Psoas muscle (tissue), 8 donors: ENCODE data around the gene CNIH3. TPM values are rescaled to one million over a fixed set of nuclear protein-coding genes. Genes with fewer than 3 reads are reported as not detected.

Source experiments
- ATAC-seq, 4 donors: fragments of 200-7000 bp; cut with Tn5 transposase; one replicate each; pipeline ENCODE4 v1.9.1; 2020; ENCODE audit warnings: moderate library complexity in 3 of 4, mild to moderate bottlenecking in 2 of 4
- DNase-seq, 2 donors: peaks; one replicate each; pipeline ENCODE4 v3.0.0-alpha.2; 2020
- H3K27ac ChIP-seq: fragments of 200-600 bp; one replicate; pipeline ENCODE4 v1.8.0; 2022
- H3K27me3 ChIP-seq, 3 donors: fragments of 200-600 bp in 1 of 3; one replicate each; pipeline versions ENCODE4 v1.6.1 to v1.8.0; 2013 to 2022; ENCODE audit warnings: low read length in 2 of 3, mild to moderate bottlenecking in 2 of 3, moderate library complexity in 1 of 3; ENCODE audit not compliant: insufficient read depth in 3 of 3
- H3K36me3 ChIP-seq, 2 donors: fragments of 200-600 bp in 1 of 2; one replicate each; pipeline versions ENCODE4 v1.6.1 to v1.8.0; 2013 to 2022; ENCODE audit warnings: low read depth in 1 of 2, mild to moderate bottlenecking in 1 of 2, moderate library complexity in 1 of 2; ENCODE audit not compliant: insufficient read depth in 1 of 2
- H3K4me1 ChIP-seq: fragments of 200-600 bp; one replicate; pipeline ENCODE4 v1.8.0; 2022
- H3K4me3 ChIP-seq: fragments of 200-600 bp; one replicate; pipeline ENCODE4 v1.8.0; 2022; ENCODE audit warnings: mild to moderate bottlenecking
- H3K9me3 ChIP-seq: fragments of 200-600 bp; one replicate; pipeline ENCODE4 v1.8.0; 2022
- WGBS, 3 donors: extraction: QIAGEN DNeasy Blood & Tissue Kit; methylation state at CpG; one replicate each; pipeline versions ENCODE4 v1.1.6 to v1.1.7; 2013; 5-methylcytosine and 5-hydroxymethylcytosine counted together
- intact Hi-C, 2 donors: fragments of 100-400 bp; cut with DNase I; formaldehyde crosslinking; loops; one replicate each; pipeline versions ENCODE4 v1.11.0 to v1.14.2; 2022
- polyA plus RNA-seq, 3 donors: library from polyadenylated mRNA; stranded (reverse); fragments of 200-250 nt; gene quantifications; one replicate each; pipeline ENCODE4 v1.2.3, GENCODE V29; 2013
- total RNA-seq, 4 donors: library from RNA; stranded (reverse); fragmentation: NEBNext Ultra II Directional in 2 of 4; extraction: Animal tissue kit (Norgen Biotek cat#: 25700) in 2 of 4; gene quantifications; one replicate each; pipeline versions ENCODE4 v1.2.1 to v1.2.4, GENCODE V29; 2021 to 2023
- TF ChIP-seq, protein P1 (sequence below): fragments of 200-600 bp; IDR thresholded peaks from one replicate; pipeline ENCODE4 v1.8.0; 2022; ENCODE audit warnings: antibody characterized with exemption
- donor health status: healthy with polysubstance abuse.
- donor health status: DM: no; HTN: no; CAD: no; lungs with moderate emphysema.
- donor health status: Bipolar disorder and iron deficiency.
- donor health status: healthy.
- donor health status: DM: yes; HTN: yes; CAD: no.
- donor health status: DM: no; HTN: no; CAD: no.
- donor health status: DM: no; HTN: no; CAD: no.
- donor health status: DM: yes; HTN: yes; CAD: no.

The CNIH3 gene
- total and polyA plus RNA-seq, 7 donors = 0.39 to 1.9 (median 1.2) TPM

DNA sequence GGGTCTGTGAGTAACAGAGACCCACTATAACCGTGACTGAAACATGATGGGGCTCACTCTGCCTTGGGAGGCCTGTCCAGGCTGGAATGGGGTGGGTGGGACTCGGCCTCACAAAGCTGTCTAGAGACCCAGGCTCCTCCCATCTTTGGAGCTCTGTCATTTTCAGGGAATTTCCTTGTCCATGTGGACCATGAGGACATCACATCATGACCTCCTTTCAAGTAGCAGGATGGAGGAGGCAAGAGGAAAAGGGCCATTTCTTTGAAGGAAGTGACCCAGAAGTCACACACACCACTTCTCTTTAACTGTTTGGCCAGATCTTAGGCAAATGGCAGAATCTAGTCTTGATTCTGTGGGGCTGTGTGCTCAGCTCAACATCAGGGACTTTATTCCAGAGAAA, 79.9 kb downstream of the CNIH3 start:
- 67 to 83% (median 74%) methylated on average over 2 of the region's 2 CpGs for WGBS, 3 donors
- no peak for ATAC-seq
- intact Hi-C loops = no loop called here

GRCh38 chr1:224696891-224697765, 81.0 kb downstream of the CNIH3 start:
- WGBS, 3 donors = 73 to 79% (median 73%) methylated on average over 14 of the region's 14 CpGs
- intact Hi-C loops = no loop called here

More for the DNA sequence above, 79.9 kb downstream of the CNIH3 start:
- no peaks in the 10 kb centered on the region for H3K27me3 ChIP-seq
- H3K27ac ChIP-seq = no peak overlapping the region
- no peaks in the 10 kb centered on the region for H3K9me3 ChIP-seq
- H3K4me1 ChIP-seq = no peaks in the 10 kb centered on the region
- no peaks in the 10 kb centered on the region for H3K36me3 ChIP-seq
- no peak overlapping the region for H3K4me3 ChIP-seq
- TF ChIP-seq, protein P1, sequence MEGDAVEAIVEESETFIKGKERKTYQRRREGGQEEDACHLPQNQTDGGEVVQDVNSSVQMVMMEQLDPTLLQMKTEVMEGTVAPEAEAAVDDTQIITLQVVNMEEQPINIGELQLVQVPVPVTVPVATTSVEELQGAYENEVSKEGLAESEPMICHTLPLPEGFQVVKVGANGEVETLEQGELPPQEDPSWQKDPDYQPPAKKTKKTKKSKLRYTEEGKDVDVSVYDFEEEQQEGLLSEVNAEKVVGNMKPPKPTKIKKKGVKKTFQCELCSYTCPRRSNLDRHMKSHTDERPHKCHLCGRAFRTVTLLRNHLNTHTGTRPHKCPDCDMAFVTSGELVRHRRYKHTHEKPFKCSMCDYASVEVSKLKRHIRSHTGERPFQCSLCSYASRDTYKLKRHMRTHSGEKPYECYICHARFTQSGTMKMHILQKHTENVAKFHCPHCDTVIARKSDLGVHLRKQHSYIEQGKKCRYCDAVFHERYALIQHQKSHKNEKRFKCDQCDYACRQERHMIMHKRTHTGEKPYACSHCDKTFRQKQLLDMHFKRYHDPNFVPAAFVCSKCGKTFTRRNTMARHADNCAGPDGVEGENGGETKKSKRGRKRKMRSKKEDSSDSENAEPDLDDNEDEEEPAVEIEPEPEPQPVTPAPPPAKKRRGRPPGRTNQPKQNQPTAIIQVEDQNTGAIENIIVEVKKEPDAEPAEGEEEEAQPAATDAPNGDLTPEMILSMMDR = no peak
- DNase-seq = no peak

GRCh38 chr1:224698015-224698451, 81.9 kb downstream of the CNIH3 start:
- intact Hi-C loops = no loop called here
- Histone ChIP-seq H3K36me3 (no peaks in the 10 kb centered on the region), H3K9me3 (no peaks in the 10 kb centered on the region), H3K27ac (no peak overlapping the region), H3K4me1 (no peaks in the 10 kb centered on the region), H3K4me3 (no peak overlapping the region), H3K27me3 (no peaks in the 10 kb centered on the region)
- 76 to 91% (median 84%) methylated on average over 4 of the region's 4 CpGs for WGBS, 3 donors
- ATAC-seq = no peak
- TF ChIP-seq, protein P1 = no peak
- DNase-seq = no peak

More at GRCh38 chr1:224696891-224697765, 81.0 kb downstream of the CNIH3 start:
- TF ChIP-seq, protein P1 = no peak
- H3K9me3 ChIP-seq = no peaks in the 10 kb centered on the region
- H3K27me3 ChIP-seq = no peaks in the 10 kb centered on the region
- DNase-seq (no peak), ATAC-seq (no peak)
- H3K36me3 ChIP-seq = no peaks in the 10 kb centered on the region
- no peaks in the 10 kb centered on the region for H3K4me1 ChIP-seq
- no peak overlapping the region for H3K27ac ChIP-seq
- no peak overlapping the region for H3K4me3 ChIP-seq

DNA sequence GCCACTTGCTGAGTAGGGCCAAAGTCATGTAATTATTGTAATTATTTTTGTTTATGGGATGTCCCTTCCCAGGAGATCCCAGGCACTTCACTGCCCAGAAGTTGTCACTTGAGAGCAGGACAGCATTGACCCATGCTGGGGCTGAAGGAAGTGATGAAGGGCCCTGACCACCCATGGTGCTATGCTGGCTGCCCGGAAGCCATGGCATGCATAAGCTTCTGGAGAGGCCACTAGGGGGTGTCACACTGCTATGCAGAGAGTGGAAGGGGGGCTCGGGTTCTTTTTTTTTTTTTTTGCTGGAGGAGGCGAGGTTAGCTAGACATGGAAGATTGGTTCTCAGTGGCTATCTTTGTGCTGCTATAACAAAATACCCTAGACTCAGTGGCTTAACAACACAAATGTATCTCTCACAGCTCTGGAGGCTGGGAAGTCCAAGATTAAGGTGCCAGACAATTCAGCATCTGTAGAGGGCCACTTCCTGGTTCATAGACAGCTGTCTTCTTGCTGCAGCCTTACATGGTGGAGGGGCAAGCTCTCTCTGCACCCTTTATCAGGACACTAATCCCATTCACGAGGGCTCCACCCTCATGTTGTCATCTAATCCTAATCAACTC, 84.9 kb downstream of the CNIH3 start:
- Histone ChIP-seq H3K36me3 (no peaks in the 10 kb centered on the region), H3K4me1 (no peaks in the 10 kb centered on the region), H3K27me3 (no peaks in the 10 kb centered on the region), H3K4me3 (no peak overlapping the region), H3K27ac (no peak overlapping the region), H3K9me3 (no peaks in the 10 kb centered on the region)
- TF ChIP-seq, protein P1 = no peak
- intact Hi-C loops = no loop called here
- ATAC-seq (peak in 2 of 4 donors; percentile 42 to 53), DNase-seq (no peak)
- WGBS, 3 donors = 64 to 68% (median 67%) methylated on average over 4 of the region's 4 CpGs
